ENCODE data around the gene THEM4. TPM values are rescaled to one million over a fixed set of nuclear protein-coding genes. Genes with fewer than 3 reads are reported as not detected.

Gene THEM4
- total RNA-seq, 1 donor from 2014 or later: 27.5 TPM

Other genes with a start within 250 kb of the THEM4 start
- not detected in 2 replicates for gene CELF3, start 192.7 kb downstream of the THEM4 start, total RNA-seq
- gene RIIAD1, start 188.0 kb downstream of the THEM4 start, total RNA-seq: not detected in 2 replicates
- 136 and 141 TPM in 2 replicates for gene MRPL9, start 146.0 kb downstream of the THEM4 start, total RNA-seq
- 14.6 and 16.4 TPM in 2 replicates for gene TDRKH, start 119.0 kb downstream of the THEM4 start, total RNA-seq
- 0.07 and 0.10 TPM in 2 replicates for gene LINGO4, start 104.1 kb downstream of the THEM4 start, total RNA-seq
- 2.6 and 2.7 TPM in 2 replicates for gene RORC, start 77.7 kb downstream of the THEM4 start, total RNA-seq
- 1.0 and 1.2 TPM in 2 replicates for gene C2CD4D, start 69.7 kb downstream of the THEM4 start, total RNA-seq
- not detected in 2 replicates for gene THEM5, start 55.8 kb downstream of the THEM4 start, total RNA-seq
- 105 and 106 TPM in 2 replicates for gene S100A10, start 84.3 kb upstream of the THEM4 start, total RNA-seq
- gene S100A11, start 127.5 kb upstream of the THEM4 start, total RNA-seq: 203 and 205 TPM in 2 replicates
- gene TCHHL1, start 179.6 kb upstream of the THEM4 start, total RNA-seq: not detected in 2 replicates
- gene TCHH, start 205.9 kb upstream of the THEM4 start, total RNA-seq: not detected in 2 replicates
- not detected in 2 replicates for gene RPTN, start 249.7 kb upstream of the THEM4 start, total RNA-seq

Data from activated T-helper 1 cell treated with anti-CD3 and anti-CD28 coated beads, Interleukin-12 subunit alpha, Interleukin-12 subunit beta, Interleukin-2, Interleukin-4 antibody, amounts not matched to agents 30 ng/mL and 10 ng/mL and 1 ng/mL, durations not matched to agents 14 hours and 24 hours and 36 hours (primary cell).